HG03196 (cell line): ENCODE data around the gene VTI1A.
"Not testable (repeated sequence)": the region's sequence is repeated elsewhere in the genome, so short reads cannot be mapped to it uniquely, and the experiment has no call there.

Experiments
- ATAC-seq: cut with Tn5 transposase; IDR thresholded peaks from one replicate; pipeline ENCODE4 v1.9.1; 2021; ENCODE audit not compliant: unreplicated experiment

The VTI1A gene

GRCh38 chr10:112454910-112455779 lies 8.1 kb downstream of the VTI1A start:
- no peak for ATAC-seq

- no peak for ATAC-seq
Observed at GRCh38 chr10:112456533-112456932, 9.5 kb downstream of the VTI1A start.

DNA sequence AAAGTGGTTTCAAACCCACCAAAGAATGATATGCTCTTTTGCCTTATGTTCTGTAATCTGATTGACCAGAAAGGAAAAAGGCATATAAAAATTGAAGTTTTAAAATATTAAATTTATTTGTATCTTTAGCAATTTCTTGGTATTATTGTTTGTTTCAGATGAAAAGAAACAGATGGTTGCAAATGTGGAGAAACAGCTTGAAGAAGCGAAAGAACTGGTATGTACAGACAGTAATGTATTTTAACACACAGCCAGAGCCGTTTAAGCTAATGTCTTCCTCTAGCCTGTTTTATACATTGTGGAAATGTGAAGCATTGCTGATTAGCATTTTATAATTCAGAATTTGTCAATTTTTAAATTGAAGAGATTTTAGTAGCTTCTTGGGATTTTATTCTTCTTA lies 13.4 kb downstream of the VTI1A start:
- no peak for ATAC-seq

GRCh38 chr10:112461029-112461887 lies 14.2 kb downstream of the VTI1A start:
- no peak for ATAC-seq

DNA sequence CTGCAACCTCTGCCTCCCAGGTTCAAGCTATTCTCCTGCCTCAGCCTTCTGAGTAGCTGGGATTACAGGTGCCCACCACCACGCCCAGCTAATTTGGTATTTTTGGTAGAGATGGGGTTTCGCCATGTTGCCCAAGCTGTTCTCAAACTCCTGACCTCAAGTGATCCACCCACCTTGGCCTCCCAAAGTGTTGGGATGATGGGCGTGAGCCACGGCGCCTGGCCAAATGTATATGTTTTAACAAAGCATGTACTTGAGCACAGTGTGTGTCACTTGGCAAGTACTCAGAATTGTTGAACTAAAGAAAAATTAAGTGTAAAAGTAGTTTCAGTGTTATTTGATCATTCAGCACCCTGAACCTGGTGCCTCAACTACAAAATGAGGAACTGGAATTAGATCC lies 17.1 kb downstream of the VTI1A start:
- not testable (repeated sequence) for ATAC-seq

DNA sequence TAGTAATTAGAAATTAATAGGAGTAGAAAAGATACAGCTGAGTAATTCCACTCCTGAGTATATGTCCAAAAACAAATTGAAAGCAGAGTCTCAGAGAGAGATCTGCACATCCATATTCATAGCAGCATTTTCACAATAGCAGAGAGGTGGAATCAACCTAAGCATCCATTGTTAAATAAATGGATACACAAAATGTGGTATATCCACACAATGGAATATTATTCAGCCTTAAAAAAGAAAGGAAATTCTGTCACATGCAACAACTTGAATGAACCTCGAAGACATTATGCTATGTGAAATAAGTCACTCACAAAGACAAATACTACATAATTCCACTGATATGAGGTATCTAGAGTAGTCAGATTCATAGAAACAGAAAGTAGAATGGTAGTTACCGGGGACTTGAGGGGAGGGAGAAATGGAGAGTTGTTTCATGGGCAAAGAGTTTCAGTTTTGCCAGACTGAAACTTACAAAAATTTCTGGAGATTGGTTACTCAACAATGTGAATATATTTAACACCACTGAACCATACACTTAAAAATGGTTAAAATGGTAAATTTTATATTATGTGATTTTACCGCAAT lies 18.4 kb downstream of the VTI1A start:
- no peak for ATAC-seq

DNA sequence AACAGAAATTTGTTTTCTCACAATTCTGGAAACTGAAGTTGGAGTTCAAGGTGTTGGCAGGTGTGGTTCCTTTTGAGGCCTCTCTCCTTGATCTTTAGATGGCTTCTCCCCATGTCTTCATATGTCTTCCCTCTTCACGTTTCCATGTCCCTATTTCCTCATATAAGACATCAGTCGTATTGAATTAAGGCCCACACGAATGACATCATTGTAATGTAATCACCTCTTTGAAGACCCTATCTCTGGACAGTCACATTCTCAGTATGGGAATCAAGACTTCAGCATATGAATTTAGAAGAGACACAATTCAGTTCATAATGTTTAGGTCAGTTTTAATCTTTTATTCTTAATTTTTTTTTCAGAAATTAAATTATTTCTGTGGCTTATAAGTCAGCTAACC lies 19.8 kb downstream of the VTI1A start:
- ATAC-seq = no peak

DNA sequence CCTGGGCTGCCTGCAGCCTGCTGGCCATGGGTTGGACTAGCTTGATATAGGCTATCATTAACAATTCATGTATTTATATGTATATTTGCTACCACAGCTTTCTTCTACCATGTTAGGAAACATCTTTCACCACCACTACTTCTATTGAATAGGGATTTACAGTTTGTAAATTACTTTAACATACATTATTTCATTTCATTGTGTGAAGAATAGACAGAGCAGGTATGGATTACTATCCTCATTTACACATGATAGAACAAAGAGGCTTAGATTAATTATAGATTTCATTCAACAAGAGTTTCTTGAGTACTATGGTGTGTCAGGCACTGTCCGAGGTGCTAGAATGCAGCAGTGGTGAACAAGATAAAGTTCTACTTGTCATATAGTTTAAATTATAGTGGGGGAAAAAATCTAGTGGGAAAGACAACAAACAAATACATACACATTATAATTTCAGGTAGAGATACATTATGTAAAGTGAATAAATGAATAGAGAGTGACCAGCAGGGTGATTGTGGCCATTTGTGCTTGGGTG lies 20.6 kb downstream of the VTI1A start:
- ATAC-seq = no peak

DNA sequence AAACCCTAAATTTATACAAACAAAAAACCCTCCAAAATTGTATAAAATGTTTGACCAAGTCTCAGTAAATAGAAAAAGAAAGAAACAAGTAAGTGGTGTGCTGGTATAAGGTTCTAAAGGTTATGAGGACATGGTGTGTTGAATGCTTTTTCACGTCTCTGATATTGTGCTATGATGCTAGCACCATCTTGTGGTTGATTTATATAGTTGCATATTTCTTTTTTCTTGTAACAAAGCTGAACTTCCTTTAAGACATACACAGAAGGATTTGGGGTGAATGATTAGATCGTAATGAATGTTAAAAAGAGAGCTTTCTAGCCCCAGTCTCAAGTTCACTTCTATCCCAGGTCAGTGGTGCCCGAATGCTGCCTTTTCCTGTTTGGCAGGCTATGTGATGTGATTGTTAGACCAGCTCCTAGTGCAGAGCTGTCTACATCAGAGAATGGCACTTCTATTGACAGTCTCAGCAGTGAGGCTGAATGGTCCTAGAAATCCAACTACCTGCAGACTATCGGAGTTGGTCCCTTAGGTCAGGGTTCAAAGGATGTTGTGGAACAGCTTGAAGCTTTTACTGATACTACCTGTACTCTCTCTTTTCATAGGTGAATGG lies 25.0 kb downstream of the VTI1A start:
- ATAC-seq = peak; percentile 57

- ATAC-seq = no peak
Observed at GRCh38 chr10:112475575-112476218, 28.7 kb downstream of the VTI1A start.

DNA sequence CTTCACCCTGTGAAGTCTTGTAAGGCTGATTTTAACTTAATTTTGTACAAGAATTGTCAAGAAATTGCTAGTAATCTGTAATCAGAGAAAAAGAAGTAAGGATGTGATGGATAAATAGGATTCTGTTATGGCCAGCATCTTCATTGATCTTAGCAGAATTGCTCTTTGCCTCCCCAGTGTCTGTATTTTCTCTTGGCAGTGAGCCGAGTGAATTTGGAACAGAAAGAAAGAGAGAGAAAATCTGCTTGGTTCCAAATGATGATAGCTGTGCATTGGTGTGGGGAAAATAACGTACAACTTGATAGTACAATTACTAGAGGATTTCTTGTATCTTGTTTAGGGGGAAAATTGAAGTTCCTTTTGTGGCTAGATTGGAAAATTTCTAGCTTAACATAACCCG lies 34.6 kb downstream of the VTI1A start:
- no peak for ATAC-seq

DNA sequence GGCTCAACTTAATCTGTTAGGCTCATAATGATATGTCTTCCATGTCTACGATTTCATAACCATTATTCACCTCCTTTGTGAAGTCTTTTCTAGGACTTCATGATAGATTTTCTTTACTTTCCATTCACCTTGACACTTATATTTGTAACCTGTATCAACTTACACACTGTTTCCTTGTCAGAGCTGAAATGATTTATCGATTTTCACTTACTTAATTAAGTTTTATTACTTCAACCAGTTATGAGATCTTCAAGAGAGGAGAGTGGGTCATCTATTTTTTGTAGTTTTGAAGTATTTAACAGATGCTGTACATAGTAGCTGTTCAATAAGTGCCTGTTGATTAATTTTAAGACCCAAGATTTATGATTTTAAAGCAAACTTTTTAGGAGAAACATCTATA lies 37.4 kb downstream of the VTI1A start:
- ATAC-seq = no peak

DNA sequence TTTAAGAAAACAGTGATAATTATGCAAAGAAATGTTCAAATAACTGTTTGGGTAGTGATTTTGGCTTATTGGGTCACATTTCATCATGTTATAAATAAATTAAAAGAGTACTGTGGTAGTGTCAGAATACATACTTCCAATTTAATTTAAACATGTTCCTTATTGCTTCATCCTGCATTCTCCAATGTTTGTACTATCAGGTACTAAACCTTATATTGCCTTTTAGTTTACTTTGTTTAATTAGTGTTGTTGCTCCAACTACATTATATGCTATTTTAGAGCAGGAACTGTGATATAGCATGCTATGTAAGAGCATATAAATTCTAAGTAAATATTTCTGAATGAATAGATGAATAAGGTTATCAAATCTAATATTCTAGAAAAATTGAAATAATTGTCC lies 40.9 kb downstream of the VTI1A start:
- no peak for ATAC-seq

DNA sequence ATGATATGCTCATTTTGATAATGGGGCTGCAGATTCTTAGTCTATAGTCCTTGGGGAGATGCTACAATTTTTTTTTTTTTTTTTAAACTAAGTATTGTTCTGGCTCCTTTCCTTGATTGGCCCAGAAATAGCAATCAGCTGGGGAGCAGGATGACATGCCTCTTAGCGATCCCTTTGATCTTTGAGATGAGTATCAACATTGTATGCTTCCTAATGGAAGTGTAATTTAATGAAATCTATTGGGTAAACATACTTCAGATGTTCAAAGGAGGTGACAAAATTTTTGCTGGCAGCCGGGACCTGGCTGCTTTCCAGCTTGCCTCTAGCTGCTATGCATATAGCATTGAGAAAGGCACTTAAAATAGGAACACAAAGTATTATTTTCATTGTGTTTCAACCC lies 43.5 kb downstream of the VTI1A start:
- no peak for ATAC-seq

DNA sequence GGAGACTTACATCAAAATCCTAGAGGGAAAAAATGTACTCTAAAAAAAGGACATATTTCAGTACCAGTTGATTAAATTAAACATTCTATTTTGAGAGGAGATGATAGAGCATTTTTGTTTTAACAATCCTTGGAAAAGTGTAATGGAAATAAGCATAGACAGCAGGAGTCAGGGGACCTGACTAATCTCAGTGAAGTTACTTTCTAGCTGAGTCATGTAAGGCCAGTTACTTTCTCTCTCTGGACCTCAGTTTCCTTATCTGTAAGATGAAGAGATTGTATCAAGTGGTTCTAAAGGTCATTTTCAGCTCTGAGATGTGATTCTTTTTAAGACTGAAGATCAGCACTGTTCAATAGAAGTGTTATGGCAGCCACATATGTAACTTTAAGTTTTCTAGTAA lies 44.1 kb downstream of the VTI1A start:
- ATAC-seq = no peak

GRCh38 chr10:112492736-112493135 lies 45.7 kb downstream of the VTI1A start:
- no peak for ATAC-seq

- peak; percentile 67 for ATAC-seq
Observed at GRCh38 chr10:112497347-112497950, 50.4 kb downstream of the VTI1A start.

DNA sequence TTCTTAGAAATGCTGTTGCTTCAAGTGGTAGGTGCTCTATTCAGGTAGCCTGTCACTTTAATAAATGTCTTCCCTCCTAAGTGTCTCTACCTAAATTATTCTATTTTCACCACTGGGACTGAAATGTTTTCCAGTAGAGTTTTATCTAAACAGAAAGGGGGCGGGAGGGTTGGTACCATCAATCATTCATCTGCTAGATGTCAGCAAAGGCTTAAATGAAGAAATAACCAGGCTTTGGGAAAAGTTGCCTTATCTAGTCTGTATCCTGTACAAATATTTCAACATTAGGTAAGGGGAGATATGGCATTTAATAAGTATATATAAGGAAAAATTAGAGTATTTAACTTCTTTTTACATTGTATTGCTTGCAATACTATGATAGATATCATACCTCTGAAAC lies 51.8 kb downstream of the VTI1A start:
- ATAC-seq = no peak

DNA sequence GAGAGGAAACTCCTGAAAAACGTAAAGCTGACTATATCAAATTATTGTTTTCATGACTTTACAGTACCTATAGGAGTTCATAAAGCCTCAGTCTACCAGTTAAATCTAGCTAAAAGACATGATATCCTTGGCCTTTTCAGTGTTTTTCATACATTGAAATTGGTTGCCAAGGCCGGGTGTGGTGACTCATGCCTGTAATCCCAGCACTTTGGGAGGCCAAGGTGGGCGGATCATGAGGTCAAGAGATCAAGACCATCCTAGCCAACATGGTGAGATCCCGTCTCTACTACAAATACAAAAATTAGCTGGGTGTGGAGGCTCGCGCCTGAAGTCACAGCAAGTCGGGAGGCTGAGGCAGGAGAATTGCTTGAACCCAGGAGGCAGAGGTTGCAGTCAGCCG lies 53.0 kb downstream of the VTI1A start:
- not testable (repeated sequence) for ATAC-seq

DNA sequence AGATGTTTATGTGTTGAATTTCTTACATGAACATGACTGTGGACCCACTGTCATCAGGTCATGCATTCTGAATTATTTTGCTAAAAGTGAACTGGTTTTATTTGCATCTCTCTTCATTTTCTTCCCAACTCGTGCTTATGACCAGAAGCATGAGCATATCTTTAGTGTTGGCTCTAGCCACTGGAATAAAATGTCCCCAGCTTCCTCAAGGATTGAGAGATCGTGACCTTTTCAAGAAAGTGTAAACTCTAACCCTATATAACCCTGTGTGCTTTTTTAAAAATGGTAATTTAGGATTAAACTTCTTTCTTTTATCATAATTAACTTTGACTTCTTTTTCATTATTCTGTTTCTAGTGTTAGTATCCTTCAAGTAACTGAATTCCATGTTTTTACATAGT lies 55.5 kb downstream of the VTI1A start:
- no peak for ATAC-seq
